Measurements from ENCODE around the gene CSF1R. TPM values are rescaled to one million over a fixed set of nuclear protein-coding genes. Genes with fewer than 3 reads are reported as not detected.

CSF1R gene
- total RNA-seq, 1 experiment from 2014 or later, result 0.96 TPM

DNA sequence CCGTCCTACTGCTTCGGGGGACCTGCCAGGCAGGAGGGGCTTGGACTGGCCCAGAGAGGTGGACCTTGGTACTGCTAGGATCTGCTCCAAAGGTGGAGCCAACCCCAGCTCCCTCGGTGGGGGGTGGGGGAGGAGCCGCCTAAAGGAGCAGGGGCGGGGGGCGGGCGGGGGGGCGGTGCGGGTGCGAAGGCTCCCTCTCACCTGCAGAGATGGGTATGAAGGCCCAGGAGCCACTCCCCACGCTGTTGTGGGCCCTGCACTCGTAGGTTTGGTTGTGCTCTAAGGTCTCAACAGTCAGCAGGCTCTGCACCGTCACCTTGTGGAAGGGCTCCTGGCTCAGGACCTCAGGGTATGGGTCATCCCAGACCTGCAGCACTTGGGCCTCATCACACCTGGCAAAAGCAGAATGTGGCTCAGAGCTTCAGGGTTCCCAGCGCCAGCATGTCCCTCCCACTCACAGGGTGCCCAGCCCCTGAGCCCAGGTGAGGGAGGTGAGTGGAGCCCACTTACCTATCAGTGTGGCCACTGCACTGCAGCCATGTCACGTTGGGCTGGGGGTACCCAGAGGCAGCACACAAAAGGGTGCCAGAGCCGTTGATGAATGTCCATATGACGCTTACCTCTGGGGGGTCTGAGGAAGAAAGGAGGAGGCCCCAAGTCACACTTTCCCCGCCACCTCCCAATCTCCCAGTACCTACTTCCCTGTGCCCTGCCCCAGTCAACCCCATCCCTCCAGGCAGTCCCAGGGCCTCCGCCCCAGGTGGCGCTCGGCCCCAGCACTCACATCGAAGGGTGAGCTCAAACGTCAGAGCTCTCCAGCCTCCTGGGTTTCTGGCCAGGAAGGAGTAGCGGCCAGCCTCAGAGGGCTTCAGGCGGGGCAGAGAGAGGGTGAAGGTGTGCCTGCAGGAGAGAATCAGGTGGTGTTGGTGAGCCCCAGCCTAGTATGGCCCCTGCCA lies 16.4 kb downstream of the CSF1R start:
- no peak for DNase-seq (ENCODE audit: low spot score)

DNA sequence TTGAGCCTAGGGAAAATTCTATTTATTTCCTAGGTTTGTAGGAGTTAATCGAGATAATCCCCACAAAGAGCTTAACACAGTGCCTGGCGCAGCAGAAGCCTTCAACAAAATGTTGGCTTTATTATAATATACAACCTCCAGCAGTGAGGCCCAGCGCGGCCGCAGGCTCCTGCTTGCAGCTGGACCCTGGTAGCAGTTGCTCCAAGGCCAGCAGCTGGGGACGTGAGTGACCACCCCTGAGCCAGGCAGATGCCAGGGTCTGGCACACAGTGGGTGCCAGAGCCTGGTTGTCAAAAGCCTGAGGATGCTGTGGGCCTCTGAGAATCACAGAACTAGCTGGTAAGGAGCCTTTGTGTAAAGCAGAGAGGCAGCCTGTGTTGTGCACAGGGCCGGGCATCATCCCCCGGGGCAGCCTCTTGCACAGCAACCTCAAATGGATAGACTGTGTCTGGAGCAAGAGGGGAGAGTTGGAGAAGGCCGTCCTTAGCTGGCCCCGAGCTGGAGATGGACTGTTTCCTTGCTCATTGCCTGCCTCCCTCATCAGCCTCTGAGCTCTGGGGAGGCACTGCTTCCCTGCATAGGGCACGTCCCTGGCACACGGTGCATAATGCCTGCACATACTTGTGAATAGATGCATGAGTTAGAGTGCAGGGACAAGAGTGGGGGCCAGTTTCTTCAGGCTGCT lies 17.3 kb downstream of the CSF1R start:
- DNase-seq (ENCODE audit: low spot score), result no peak

DNA sequence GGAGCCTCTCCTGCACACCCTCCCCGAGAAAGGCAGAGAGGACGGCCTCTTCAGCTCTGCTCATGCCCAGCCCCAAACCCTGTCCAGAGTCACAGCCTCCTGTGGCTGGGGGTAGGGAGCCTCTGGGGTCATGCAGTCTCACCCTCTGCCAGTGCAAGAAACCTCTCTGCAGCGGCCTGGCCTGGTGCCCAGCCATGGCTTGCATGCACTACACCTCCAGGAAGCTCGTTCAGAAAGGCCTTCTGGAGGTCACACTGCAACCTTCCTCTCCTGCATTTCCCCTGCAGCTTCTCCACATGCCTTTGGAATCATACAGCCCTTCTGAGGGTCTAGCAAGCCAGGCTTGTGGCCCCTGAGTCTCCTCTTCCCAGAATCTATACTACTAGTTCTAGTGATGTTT lies 17.9 kb downstream of the CSF1R start:
- DNase-seq (ENCODE audit: low spot score), result no peak

DNA sequence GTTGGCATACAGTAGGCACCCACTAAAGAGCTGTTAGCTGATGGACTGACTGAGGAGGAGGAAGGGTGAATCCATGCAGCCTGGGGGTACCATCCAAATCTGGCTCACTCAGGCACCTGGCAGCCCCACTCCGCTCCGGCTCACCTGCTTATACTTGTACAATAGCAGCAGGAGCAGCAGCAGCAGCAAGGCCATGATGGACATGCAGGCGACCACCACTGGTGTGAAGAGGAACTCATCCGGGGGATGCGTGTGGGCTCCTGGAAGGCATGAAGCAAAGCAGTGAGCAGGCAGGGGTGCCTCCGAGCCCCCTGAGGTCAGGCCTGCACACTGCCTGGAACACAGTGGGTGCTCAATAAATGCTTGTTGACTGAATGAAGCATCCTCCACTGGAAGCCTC lies 18.3 kb downstream of the CSF1R start:
- no peak for DNase-seq (ENCODE audit: low spot score)

DNA sequence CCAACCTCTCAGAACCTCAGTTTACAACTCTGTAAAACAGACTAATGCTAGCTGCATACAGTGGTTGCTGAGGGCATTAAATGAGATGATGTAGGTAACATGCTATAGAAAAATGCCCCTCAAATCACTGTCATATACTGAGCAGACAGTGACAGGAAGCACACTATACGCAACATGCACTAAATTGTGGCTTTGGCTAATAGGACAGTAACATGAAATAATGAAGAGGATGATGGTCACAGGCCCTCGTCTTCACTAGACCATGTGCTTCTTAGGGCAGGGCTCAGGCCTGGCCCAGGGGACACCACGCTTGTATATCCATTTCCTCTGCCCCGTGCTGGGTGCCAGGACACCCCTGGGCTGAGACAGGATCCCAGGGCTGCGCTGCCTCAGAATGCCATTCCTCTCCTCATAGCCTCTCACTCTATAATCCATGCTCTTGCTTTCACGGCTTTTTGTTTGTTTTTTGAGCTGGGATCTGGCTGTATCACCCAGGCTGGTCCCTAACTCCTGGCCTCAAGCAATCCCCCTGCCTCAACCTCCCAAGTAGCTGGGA lies 18.9 kb downstream of the CSF1R start:
- no peak for DNase-seq (ENCODE audit: low spot score)

DNA sequence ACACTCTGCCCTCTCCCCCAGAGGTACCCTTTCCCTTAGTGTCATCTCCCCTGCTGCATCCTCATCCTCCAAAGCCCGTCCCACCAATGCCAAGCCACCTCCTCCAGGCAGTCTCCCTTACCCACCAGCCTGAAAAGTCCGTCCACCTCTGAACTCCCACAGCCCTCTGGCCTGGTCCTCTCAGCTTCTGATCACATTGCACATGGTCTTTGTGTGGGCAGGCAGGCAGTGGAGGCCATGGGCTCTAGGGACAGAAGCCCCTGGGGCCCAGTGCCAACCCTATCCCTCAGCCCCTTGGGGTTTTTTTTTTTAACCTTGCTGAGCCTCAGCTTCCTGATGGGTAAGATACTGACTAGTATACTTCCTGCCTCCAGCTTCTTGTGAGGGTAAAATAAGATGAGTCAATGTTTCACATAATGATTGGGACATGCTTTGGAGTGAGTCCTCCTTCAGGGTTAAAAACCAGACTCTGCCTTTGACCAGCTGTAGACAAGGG lies 19.4 kb downstream of the CSF1R start:
- DNase-seq (ENCODE audit: low spot score), result peak; percentile 67

DNA sequence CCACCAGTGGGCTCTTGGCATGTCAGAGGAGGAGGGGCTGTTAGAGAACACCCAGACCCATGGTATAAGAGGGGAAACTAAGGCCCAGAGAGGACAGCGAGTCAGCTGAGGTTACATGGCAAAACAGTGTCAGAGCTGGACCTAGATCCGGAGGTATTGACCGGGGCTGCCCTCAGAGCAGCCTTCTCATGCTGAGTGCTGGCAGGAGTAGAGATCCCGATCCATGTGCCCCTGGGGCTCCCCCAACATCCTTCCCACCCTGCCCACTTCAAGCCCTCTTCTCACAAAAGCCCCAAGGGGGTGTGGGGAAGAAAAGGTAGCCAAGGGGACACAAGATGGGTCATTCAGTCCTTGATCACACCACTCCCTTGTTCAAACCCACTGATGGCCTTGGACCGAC lies 19.9 kb downstream of the CSF1R start:
- DNase-seq (ENCODE audit: low spot score), result no peak

DNA sequence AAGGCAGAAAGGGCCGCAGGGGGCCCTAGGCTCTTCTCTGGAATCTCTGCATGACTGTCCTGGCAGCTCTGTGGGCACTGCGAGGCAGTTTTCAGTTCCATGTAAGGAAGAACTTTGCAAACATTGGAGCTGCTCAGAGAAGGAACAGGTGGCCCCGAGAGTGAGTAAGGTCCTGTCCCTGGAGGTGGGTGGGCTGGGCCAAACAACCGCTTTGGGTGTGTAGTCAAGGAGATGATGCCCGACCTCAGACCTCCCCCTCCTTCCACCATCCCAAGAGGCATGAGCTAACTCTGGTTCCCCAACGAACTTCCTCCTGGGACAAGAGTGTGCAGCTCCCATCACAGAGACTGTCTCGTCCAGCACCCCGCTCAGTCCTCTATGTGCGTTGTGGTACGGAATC lies 20.5 kb downstream of the CSF1R start:
- DNase-seq (ENCODE audit: low spot score), result peak; percentile 35

DNA sequence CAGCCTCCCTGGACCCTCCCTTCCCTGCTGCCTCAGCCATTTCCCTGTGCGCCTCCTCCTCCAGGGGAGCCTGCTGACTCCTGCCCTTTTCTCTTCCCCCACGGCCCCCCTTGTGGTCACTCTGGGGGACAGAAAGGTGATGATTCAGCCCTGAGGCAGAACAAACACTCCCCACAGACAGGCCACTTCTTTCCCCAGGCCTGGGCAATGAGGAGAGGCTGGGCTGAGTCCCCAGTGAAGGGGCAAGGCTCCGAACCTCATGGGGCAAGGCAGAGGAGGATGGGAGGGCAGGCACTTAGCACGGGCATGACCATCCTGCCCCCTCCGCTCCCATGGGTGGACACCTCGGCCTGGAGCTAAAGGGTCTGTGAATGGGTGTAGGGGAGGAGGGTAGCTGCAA lies 21.0 kb downstream of the CSF1R start:
- DNase-seq (ENCODE audit: low spot score), result peak; percentile 84

DNA sequence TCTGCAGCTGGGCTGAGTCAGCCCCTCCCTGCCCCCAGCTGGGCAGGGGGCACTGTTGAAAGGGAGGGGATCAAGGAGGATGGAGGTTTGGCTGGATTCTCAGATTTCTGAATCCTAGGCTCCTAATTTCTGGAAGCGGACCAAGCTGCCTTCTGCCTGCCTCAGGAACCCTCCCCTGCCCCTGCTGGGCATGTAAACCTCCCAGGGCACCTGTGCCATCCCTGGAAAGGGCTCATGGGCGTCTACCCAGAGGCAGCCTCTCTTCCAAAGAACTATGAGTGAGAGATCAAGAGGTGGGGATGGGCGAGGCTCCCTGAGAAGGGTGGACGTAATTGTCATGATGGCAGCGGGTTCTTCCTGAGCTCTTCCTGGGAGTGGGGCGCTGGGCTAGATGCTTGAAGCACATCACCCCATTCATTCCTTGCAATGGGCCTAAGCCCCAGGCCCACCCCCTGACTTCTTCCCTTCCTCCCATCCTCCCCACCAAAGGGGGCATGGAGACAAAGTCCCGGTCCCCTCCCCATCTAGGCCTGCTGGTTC lies 21.6 kb downstream of the CSF1R start:
- peak; percentile 40 for DNase-seq (ENCODE audit: low spot score)

DNA sequence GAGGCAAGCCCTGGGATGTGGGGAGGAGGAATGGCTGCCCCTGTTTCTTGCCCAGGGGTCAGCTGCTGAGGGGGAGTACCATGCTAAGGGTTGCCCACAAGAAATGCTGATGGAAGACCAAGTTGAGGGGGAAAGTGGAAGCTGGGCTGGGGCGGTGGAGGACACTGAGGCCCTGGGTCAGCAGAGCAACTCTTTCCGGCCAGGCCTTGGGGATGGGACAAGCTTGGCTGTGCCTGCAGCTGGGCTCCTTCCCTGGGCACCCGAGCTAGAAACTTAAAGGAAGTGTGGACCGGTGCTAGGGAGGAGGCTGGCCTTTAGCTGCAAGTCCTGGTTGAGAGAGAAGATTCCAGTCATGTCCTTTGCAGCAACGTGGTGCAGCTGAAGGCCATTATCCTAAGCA lies 22.7 kb downstream of the CSF1R start:
- no peak for DNase-seq (ENCODE audit: low spot score)

DNA sequence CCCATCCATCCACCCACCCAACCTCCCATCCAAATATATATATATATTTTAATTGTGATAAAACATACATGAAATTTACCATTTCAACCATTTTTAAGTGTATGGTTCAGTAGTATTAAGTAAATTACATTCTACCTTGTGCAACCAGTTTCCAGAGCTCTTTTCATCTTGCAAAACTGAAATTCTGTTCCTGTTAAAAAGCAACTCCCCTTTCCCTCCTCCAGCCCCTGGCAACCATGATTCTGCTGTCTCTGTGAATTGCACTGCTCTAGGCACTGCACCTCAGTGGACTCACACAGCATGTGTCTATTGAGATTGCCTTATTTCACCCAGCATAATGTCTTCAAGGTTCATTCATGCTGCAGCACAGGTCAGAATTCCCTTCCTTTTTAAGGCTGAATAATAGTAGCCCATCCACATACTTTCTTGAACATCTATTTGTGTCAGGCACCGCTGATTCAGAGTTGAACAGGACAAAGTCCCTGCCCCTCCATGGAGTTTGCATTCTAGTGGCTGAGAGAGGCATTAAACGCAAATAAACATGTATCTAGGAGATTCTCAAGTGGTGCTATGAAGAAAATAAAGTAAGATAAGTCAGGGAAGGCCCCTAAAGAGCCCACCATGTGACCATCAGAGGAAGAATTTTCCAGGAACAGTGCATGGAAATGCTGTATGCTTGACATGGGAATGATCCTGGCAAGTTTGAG lies 24.0 kb downstream of the CSF1R start:
- DNase-seq (ENCODE audit: low spot score), result no peak

DNA sequence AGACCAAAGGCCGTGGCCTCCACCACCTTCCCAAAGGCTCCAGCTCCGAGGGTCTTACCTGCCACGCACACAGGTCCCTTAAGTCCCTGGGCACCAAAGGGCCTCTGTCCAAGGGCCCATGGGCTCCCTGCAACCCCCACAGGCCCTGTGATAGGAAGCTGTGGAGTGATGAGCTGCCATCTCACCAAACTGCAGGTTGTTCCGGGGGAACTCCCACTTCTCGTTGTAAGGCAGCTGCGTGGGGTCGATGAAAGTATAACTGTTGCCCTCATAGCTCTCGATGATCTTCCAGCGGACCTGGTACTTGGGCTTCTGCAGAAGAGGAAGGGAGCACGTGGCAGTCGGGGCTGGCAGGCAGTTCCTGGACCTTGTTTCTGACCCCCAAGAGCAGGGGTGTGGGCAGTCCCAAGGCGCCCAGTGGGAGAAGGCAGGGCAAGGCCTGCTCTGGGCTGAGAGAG lies 24.8 kb downstream of the CSF1R start:
- no peak for DNase-seq (ENCODE audit: low spot score)

DNA sequence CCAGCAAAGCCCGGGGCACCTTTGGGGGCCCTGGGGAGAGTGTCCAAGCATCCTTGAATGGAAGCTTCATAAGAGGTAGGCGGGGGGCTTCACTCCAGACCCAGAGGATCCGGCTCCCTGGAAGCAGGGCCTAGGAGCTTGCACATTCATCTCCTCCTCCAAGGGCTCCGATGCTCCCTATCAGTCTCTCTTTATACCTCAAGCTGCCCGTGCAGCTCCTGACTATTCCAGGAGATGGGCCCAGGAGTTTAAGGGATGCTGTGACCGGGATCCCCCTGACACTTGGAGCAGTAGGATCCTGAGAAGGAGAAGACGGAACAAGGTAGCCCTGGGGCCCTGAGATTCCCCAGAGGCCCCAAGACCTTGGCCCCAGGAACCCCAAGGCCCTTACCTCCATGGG lies 25.9 kb downstream of the CSF1R start:
- DNase-seq (ENCODE audit: low spot score), result no peak

DNA sequence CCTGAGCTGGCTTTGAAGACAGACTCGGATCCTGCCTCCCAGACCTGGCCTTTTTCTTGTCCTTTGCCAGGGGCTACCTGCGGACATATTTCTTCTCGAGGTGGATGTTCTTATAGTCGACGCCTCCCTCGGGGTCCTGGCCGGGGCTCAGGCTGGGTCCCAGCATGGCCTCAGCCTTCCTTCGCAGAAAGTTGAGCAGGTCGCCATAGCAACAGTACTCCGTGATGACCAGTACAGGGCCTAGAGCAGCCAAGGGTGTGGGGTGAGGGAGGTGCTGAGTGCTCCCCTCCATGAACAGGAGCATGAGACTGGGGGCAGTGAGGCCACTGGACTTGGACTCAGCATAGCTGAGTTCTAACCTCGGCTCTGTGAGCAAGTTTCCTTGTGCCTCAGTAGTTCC lies 26.7 kb downstream of the CSF1R start:
- DNase-seq (ENCODE audit: low spot score), result no peak

DNA sequence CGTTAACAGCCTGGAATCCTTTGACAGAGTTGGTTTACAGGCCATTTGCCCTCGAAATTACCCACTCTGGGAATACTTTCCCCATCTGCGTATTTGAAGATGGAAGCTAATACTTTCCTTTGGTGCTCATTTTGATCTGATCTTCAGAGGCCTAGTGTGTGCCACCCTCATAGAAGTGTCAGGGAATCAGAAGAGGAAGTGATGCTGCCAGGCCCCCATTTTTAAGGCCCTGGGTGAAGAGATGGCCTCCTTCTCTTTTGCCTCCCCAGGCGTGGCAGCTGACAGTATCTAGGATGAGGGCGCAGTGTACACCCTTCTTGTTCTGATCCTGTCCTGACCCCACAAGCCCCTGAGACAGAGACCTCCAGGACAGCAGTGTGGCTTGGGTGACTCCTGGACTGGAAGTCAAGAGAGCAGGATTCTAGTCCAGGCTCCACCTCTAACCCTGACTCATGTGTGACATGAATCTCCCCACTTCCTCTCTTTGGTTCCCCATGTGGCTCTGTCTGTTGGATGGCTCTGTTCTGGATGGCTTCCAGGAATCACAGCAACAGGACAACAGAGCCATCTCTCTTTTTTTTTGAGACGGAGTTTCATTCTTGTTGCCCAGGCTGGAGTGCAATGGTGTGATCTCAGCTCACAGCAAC lies 27.8 kb downstream of the CSF1R start:
- DNase-seq (ENCODE audit: low spot score), result peak; percentile 95

DNA sequence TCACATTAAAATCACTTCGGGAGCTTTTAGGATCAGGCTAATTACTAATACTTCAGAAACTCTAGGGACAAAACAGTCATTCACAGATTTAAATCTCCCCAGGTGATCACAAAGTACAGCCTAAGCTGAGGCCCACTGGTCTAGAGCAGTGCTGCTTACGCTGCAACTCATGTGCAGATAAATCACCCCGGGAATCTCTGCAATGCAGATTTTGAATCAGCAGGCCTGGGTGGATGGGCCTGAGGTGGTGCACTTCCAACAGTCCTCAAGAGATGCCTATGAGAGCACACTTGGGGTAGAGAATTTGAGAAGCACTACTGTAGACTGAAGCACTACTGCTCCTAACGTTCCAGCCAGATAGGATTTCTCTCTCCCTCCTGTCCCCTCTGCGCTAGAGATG lies 28.4 kb downstream of the CSF1R start:
- DNase-seq (ENCODE audit: low spot score), result peak; percentile 43

DNA sequence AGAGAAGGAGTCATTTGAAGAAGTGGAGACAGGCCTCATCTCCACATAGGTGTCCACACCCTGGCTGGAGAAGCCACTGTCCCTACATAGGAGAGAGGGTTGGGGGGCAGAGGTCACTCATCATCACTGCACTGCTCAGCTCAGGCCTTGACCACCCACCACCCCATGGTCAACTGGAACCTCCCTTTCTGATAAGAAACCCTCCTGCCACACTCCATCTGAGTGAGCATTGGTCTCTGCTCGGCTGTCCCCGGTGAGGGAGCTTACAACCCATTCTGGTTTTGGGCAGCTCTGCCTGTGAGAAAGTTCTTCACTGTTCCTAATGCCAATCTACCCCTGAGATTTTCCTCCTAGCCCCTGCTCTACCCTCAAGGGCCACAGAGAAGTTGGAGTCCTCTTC lies 28.8 kb downstream of the CSF1R start:
- DNase-seq (ENCODE audit: low spot score), result no peak

DNA sequence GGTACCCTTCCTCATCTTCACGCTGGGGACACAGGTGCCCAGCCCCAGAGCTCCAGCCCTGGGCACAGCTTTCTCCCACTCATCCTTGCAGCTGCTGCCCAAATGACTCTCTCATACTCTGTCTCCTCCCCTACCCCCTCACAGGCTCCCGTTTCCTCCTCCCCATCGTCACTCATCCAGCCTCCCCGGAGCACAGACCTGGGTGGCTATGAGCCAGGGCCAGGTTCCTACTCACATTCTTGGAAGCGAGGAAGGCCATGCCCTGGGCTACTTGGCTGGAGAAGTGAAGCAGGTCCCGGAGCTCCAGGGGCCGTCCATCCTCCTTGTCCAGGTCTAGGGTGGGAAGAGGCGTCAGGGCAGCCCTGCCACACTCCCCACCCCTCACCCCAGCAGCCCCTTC lies 29.3 kb downstream of the CSF1R start:
- DNase-seq (ENCODE audit: low spot score), result no peak

DNA sequence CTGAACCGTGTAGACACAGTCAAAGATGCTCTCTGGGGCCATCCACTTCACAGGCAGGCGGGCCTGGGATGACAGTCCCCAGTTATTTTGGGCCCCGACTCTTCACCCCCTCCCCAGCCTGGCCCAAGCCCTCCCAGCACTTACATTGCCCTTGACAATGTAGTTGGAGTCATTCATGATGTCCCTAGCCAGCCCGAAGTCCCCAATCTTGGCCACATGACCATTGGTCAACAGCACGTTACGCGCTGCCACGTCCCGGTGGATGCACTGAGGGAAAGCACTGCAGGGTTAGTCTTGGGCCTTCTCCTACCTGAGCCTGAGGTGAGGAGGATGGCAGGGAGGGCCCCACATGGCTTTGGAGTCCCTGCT lies 30.3 kb downstream of the CSF1R start:
- DNase-seq (ENCODE audit: low spot score), result no peak
